Measurements from ENCODE around the gene YBEY.
"Not testable (repeated sequence)": the region's sequence is repeated elsewhere in the genome, so short reads cannot be mapped to it uniquely, and the experiment has no call there.

YBEY gene

GRCh38 chr21:46285761-46286647 lies at the start of gene YBEY:
TSS of gene YBEY (plus strand) at chr21:46286342. CDS start at chr21:46286914, 572 bp downstream.
- Histone ChIP-seq H3K27ac (ENCODE audit: low read depth, low read length) (peak within 1 kb of the TSS; percentile 75), H3K9me3 (ENCODE audit: control insufficient read depth, insufficient read depth, low read depth, low read length) (no peaks in the 10 kb centered on the region), H3K9ac (ENCODE audit: low read length) (peak within 1 kb of the TSS; percentile 81), H3K36me3 (ENCODE audit: control insufficient read depth, insufficient read depth, low read length) (peaks cover 33% of the 10 kb centered on the region), H3K4me1 (ENCODE audit: control insufficient read depth, insufficient read depth, low read length) (peaks cover 22% of the 10 kb centered on the region), H3K4me3 (ENCODE audit: low read depth, low read length) (peak within 1 kb of the TSS; percentile 77), H3K27me3 (ENCODE audit: control insufficient read depth, insufficient read depth, low read length) (no peaks in the 10 kb centered on the region)

DNA sequence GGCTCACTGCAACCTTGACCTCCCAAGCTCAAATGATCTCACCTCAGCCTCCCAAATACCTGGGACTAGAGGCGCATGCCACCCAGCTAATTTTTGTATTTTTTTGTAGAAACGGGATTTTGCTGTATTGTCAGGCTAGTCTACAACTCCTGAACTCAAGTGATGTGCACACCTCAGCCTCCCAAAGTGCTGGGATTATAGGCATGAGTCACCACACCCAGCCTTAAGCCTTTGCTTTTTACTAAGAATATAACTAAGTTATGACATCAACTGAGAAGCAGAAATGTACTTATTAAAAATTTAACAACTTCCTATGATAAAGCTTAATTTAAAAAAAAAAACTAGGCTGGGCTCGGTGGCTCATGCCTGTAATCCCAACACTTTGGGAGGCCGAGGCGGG lies 48.7 kb upstream of the YBEY start:
- Histone ChIP-seq H3K36me3 (ENCODE audit: control insufficient read depth, insufficient read depth, low read length) (peaks cover 87% of the 10 kb centered on the region), H3K4me1 (ENCODE audit: control insufficient read depth, insufficient read depth, low read length) (no peaks in the 10 kb centered on the region; the same call in 1 of the 2 replicates), H3K27ac (ENCODE audit: low read depth, low read length) (no peak overlapping the region), H3K4me3 (ENCODE audit: low read depth, low read length) (no peak overlapping the region), H3K9ac (ENCODE audit: low read length) (no peak overlapping the region), H3K9me3 (ENCODE audit: control insufficient read depth, insufficient read depth, low read depth, low read length) (peaks cover 7% of the 10 kb centered on the region; the same call in 1 of the 2 replicates), H3K27me3 (ENCODE audit: control insufficient read depth, insufficient read depth, low read length) (no peaks in the 10 kb centered on the region)

GRCh38 chr21:46239817-46240325 lies 46.3 kb upstream of the YBEY start:
- no peaks in the 10 kb centered on the region for H3K27me3 ChIP-seq (ENCODE audit: control insufficient read depth, insufficient read depth, low read length)
- H3K4me1 ChIP-seq (ENCODE audit: control insufficient read depth, insufficient read depth, low read length), result no peaks in the 10 kb centered on the region; the same call in 1 of the 2 replicates
- no peaks in the 10 kb centered on the region for H3K9me3 ChIP-seq (ENCODE audit: control insufficient read depth, insufficient read depth, low read depth, low read length)
- H3K27ac ChIP-seq (ENCODE audit: low read depth, low read length), result no peak overlapping the region
- no peak overlapping the region for H3K4me3 ChIP-seq (ENCODE audit: low read depth, low read length)
- no peak overlapping the region for H3K9ac ChIP-seq (ENCODE audit: low read length)
- H3K36me3 ChIP-seq (ENCODE audit: control insufficient read depth, insufficient read depth, low read length), result peaks cover 87% of the 10 kb centered on the region

DNA sequence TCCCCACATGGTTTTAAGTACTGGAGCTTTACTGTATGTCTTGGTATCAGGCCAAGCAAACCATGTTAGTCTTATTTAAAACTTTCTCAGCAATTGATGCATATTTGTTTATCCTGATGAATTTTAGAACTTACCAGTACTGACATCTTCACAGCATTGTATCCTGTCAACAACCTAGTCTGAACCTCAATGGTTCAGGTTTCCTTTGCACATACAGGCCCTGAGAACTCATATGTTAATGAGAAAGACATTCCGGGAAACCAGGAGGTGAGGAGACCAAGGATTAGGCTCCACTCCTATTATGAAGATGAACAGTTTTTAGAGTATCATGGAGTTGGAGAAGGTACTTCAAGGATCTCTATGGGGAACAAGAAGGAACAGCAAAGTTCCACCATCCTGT lies 44.6 kb upstream of the YBEY start:
- not testable (repeated sequence) for H3K9ac ChIP-seq (ENCODE audit: low read length); H3K27me3 ChIP-seq (ENCODE audit: control insufficient read depth, insufficient read depth, low read length); H3K4me1 ChIP-seq (ENCODE audit: control insufficient read depth, insufficient read depth, low read length); H3K27ac ChIP-seq (ENCODE audit: low read depth, low read length); H3K9me3 ChIP-seq (ENCODE audit: control insufficient read depth, insufficient read depth, low read depth, low read length); H3K4me3 ChIP-seq (ENCODE audit: low read depth, low read length)
- H3K36me3 ChIP-seq (ENCODE audit: control insufficient read depth, insufficient read depth, low read length), result peaks cover 87% of the 10 kb centered on the region

- no peaks in the 10 kb centered on the region for H3K27me3 ChIP-seq (ENCODE audit: control insufficient read depth, insufficient read depth, low read length)
- no peak overlapping the region for H3K4me3 ChIP-seq (ENCODE audit: low read depth, low read length)
- no peak overlapping the region for H3K9ac ChIP-seq (ENCODE audit: low read length)
- no peaks in the 10 kb centered on the region for H3K9me3 ChIP-seq (ENCODE audit: control insufficient read depth, insufficient read depth, low read depth, low read length)
- H3K27ac ChIP-seq (ENCODE audit: low read depth, low read length), result no peak overlapping the region
- no peaks in the 10 kb centered on the region; the same call in 1 of the 2 replicates for H3K4me1 ChIP-seq (ENCODE audit: control insufficient read depth, insufficient read depth, low read length)
- H3K36me3 ChIP-seq (ENCODE audit: control insufficient read depth, insufficient read depth, low read length), result peaks cover 95% of the 10 kb centered on the region
Observed at GRCh38 chr21:46243325-46243724, 42.8 kb upstream of the YBEY start.

DNA sequence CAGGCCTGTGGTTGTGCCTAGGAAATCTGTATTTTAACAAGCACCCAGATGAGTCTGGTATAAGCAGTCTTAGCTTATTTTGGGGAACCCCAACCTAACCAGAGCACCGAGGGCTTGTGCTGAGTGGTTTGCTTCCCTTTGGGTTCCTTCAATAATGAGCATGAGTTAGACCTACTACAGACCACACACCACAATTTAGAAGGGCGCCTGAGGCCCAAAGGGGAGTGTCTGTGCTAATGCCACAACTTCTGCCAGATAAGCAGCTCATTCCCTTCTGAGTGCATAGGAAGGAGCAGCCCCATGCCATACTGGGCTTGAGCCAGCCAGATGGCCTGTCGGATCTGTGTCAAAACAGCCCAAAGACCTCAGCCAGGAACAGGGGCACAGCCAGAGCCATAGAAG lies 42.2 kb upstream of the YBEY start:
- no peak overlapping the region for H3K27ac ChIP-seq (ENCODE audit: low read depth, low read length)
- no peaks in the 10 kb centered on the region for H3K27me3 ChIP-seq (ENCODE audit: control insufficient read depth, insufficient read depth, low read length)
- H3K4me3 ChIP-seq (ENCODE audit: low read depth, low read length), result no peak overlapping the region
- H3K9ac ChIP-seq (ENCODE audit: low read length), result no peak overlapping the region
- peaks cover 96% of the 10 kb centered on the region for H3K36me3 ChIP-seq (ENCODE audit: control insufficient read depth, insufficient read depth, low read length)
- no peaks in the 10 kb centered on the region; the same call in 1 of the 2 replicates for H3K4me1 ChIP-seq (ENCODE audit: control insufficient read depth, insufficient read depth, low read length)
- H3K9me3 ChIP-seq (ENCODE audit: control insufficient read depth, insufficient read depth, low read depth, low read length), result no peaks in the 10 kb centered on the region

- peaks cover 95% of the 10 kb centered on the region for H3K36me3 ChIP-seq (ENCODE audit: control insufficient read depth, insufficient read depth, low read length)
- no peaks in the 10 kb centered on the region for H3K9me3 ChIP-seq (ENCODE audit: control insufficient read depth, insufficient read depth, low read depth, low read length)
Observed at GRCh38 chr21:46244602-46245001, 41.5 kb upstream of the YBEY start.

GRCh38 chr21:46245213-46245915 lies 40.8 kb upstream of the YBEY start:
- Histone ChIP-seq H3K4me3 (ENCODE audit: low read depth, low read length) (no peak overlapping the region), H3K27me3 (ENCODE audit: control insufficient read depth, insufficient read depth, low read length) (no peaks in the 10 kb centered on the region), H3K36me3 (ENCODE audit: control insufficient read depth, insufficient read depth, low read length) (peaks cover 95% of the 10 kb centered on the region), H3K9ac (ENCODE audit: low read length) (no peak overlapping the region), H3K9me3 (ENCODE audit: control insufficient read depth, insufficient read depth, low read depth, low read length) (no peaks in the 10 kb centered on the region), H3K4me1 (ENCODE audit: control insufficient read depth, insufficient read depth, low read length) (no peaks in the 10 kb centered on the region), H3K27ac (ENCODE audit: low read depth, low read length) (no peak overlapping the region)

More at GRCh38 chr21:46244602-46245001, 41.5 kb upstream of the YBEY start:
- Histone ChIP-seq H3K27me3 (ENCODE audit: control insufficient read depth, insufficient read depth, low read length) (no peaks in the 10 kb centered on the region), H3K9ac (ENCODE audit: low read length) (no peak overlapping the region), H3K27ac (ENCODE audit: low read depth, low read length) (no peak overlapping the region), H3K4me1 (ENCODE audit: control insufficient read depth, insufficient read depth, low read length) (no peaks in the 10 kb centered on the region; the same call in 1 of the 2 replicates), H3K4me3 (ENCODE audit: low read depth, low read length) (no peak overlapping the region)

DNA sequence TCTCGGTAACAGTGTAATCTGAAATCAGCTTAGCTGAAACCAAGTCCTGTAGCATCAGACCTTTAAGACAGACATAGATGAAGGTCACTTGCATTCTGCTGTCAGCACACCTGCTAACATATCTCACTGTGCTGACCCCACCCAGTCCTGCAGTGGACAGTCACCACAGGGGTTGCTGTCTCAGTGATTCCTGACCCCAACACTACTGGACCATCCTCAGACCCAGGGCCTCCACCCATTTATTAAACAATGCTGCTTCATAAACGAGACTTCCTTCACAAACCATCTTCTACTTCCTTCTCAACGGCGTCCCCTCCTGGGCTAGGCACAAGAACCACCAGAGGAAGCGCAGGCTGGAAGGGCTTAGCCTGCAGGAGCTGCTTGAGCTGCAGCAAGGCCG lies 39.8 kb upstream of the YBEY start:
- H3K27ac ChIP-seq (ENCODE audit: low read depth, low read length), result no peak overlapping the region
- H3K9ac ChIP-seq (ENCODE audit: low read length), result no peak overlapping the region
- no peaks in the 10 kb centered on the region for H3K4me1 ChIP-seq (ENCODE audit: control insufficient read depth, insufficient read depth, low read length)
- peaks cover 95% of the 10 kb centered on the region for H3K36me3 ChIP-seq (ENCODE audit: control insufficient read depth, insufficient read depth, low read length)
- no peaks in the 10 kb centered on the region for H3K9me3 ChIP-seq (ENCODE audit: control insufficient read depth, insufficient read depth, low read depth, low read length)
- H3K27me3 ChIP-seq (ENCODE audit: control insufficient read depth, insufficient read depth, low read length), result no peaks in the 10 kb centered on the region
- no peak overlapping the region for H3K4me3 ChIP-seq (ENCODE audit: low read depth, low read length)

GRCh38 chr21:46247699-46248421 lies 38.3 kb upstream of the YBEY start:
- H3K4me1 ChIP-seq (ENCODE audit: control insufficient read depth, insufficient read depth, low read length), result no peaks in the 10 kb centered on the region
- H3K27ac ChIP-seq (ENCODE audit: low read depth, low read length), result no peak overlapping the region
- H3K9ac ChIP-seq (ENCODE audit: low read length), result no peak overlapping the region
- peaks cover 95% of the 10 kb centered on the region for H3K36me3 ChIP-seq (ENCODE audit: control insufficient read depth, insufficient read depth, low read length)
- H3K4me3 ChIP-seq (ENCODE audit: low read depth, low read length), result no peak overlapping the region
- H3K9me3 ChIP-seq (ENCODE audit: control insufficient read depth, insufficient read depth, low read depth, low read length), result no peaks in the 10 kb centered on the region
- no peaks in the 10 kb centered on the region for H3K27me3 ChIP-seq (ENCODE audit: control insufficient read depth, insufficient read depth, low read length)
